Neural progenitor cell (in vitro differentiated cells): Measurements from ENCODE around the gene CEACAM18. TPM values are rescaled to one million over a fixed set of nuclear protein-coding genes. Genes with fewer than 3 reads are reported as not detected.

ENCODE experiments used
- DNase-seq: peaks from one replicate; pipeline ENCODE4 v3.0.0-alpha.2; 2016; ENCODE audit warnings: low spot score
- H2AFZ ChIP-seq: fragments of 200-600 bp; sonication (generic); replicated peaks from 2 replicates; pipeline ENCODE4 v1.6.1; 2016; ENCODE audit warnings: antibody characterized with exemption
- H3F3A ChIP-seq: fragments of 200-600 bp; sonication (generic); 2 replicates; pipeline ENCODE4 v1.6.1; 2016; ENCODE audit warnings: antibody characterized with exemption, low read depth
- H3K27ac ChIP-seq: fragments of 200-600 bp; sonication (generic); 2 replicates; pipeline ENCODE4 v1.5.1; 2016; ENCODE audit warnings: mild to moderate bottlenecking
- H3K27me3 ChIP-seq: fragments of 200-600 bp; sonication (generic); 2 replicates; pipeline ENCODE4 v1.6.1; 2016; ENCODE audit warnings: mild to moderate bottlenecking, moderate library complexity
- H3K36me3 ChIP-seq: fragments of 200-600 bp; sonication (generic); 2 replicates; pipeline ENCODE4 v1.5.1; 2016
- H3K4me1 ChIP-seq: fragments of 200-600 bp; sonication (generic); 2 replicates; pipeline ENCODE4 v1.6.1; 2016; ENCODE audit warnings: mixed run types
- H3K4me2 ChIP-seq: fragments of 200-600 bp; sonication (generic); 2 replicates; pipeline ENCODE4 v1.6.1; 2016
- H3K4me3 ChIP-seq: fragments of 200-600 bp; sonication (generic); 2 replicates; pipeline ENCODE4 v1.5.1; 2016
- H3K79me2 ChIP-seq: fragments of 200-600 bp; sonication (generic); 2 replicates; pipeline ENCODE4 v1.6.1; 2016; ENCODE audit warnings: low read depth
- H3K9ac ChIP-seq: fragments of 200-600 bp; sonication (generic); 2 replicates; pipeline ENCODE4 v1.6.1; 2016
- H3K9me3 ChIP-seq: fragments of 200-600 bp; sonication (generic); 2 replicates; pipeline ENCODE4 v1.5.1; 2016; ENCODE audit warnings: low read depth
- H4K20me1 ChIP-seq: fragments of 200-600 bp; sonication (generic); 2 replicates; pipeline ENCODE4 v1.6.1; 2016; ENCODE audit warnings: low read depth
- H3K27ac Mint-ChIP-seq: 3 replicates; pipeline ENCODE4 v1.8.0; 2021; ENCODE audit warnings: mixed read lengths
- H3K27me3 Mint-ChIP-seq: 2 replicates; pipeline ENCODE4 v1.8.0; 2022; ENCODE audit warnings: low read depth, mild to moderate bottlenecking, inconsistent platforms, moderate library complexity, mixed read lengths; ENCODE audit not compliant: insufficient read depth
- H3K36me3 Mint-ChIP-seq: 3 replicates; pipeline ENCODE4 v1.8.0; 2021; ENCODE audit warnings: mixed read lengths
- H3K4me1 Mint-ChIP-seq: 3 replicates; pipeline ENCODE4 v1.8.0; 2021; ENCODE audit warnings: mixed read lengths
- H3K4me3 Mint-ChIP-seq: 3 replicates; pipeline ENCODE4 v1.8.0; 2021; ENCODE audit warnings: mild to moderate bottlenecking, moderate library complexity, mixed read lengths
- H3K9me3 Mint-ChIP-seq: 3 replicates; pipeline ENCODE4 v1.8.0; 2020; ENCODE audit warnings: mixed read lengths
- EZH2 ChIP-seq: fragments of 200-600 bp; sonication (generic); IDR thresholded peaks from 2 replicates; pipeline ENCODE4 v1.6.1; 2017; ENCODE audit warnings: antibody characterized with exemption, mild to moderate bottlenecking, moderate library complexity
- EZH2phosphoT487 ChIP-seq: fragments of 200-600 bp; sonication (generic); IDR thresholded peaks from 2 replicates; pipeline ENCODE4 v1.6.1; 2017; ENCODE audit warnings: antibody characterized with exemption
- total RNA-seq: library from RNA; depleted of rRNA; stranded (reverse); fragments of >200 nt; gene quantifications from 2 replicates; pipeline ENCODE4 v1.2.3, GENCODE V29; 2015; ENCODE audit warnings: low replicate concordance
- TF ChIP-seq, protein P1 (sequence below): fragments of 200-600 bp; sonication (generic); IDR thresholded peaks from 2 replicates; pipeline ENCODE4 v1.5.1; 2017; ENCODE audit warnings: antibody characterized with exemption, mild to moderate bottlenecking

Gene CEACAM18
- total RNA-seq, 1 donor from 2014 or later, result not detected

DNA sequence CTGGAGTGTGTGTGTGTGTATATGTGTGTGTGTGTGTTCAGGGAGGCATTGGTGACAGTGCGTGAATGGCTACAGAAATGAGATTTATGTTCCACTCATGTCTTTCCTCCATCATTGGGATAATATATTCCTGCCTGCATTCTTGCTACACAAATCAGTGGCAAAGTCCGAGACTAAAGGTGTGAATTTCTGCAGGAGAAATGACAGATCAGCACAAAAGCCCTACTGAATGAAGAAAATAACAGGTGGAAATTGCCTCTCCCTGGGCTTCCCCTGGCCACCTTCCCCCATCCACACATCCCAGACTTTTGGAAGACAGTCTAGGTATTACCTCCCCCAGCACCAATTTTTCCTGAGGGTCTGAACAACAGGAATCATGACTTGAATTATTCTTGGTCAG, 43.0 kb downstream of the CEACAM18 start:
- H3K36me3 ChIP-seq, result no peaks in the 10 kb centered on the region
- no peak overlapping the region for H3K4me2 ChIP-seq
- H3K27ac ChIP-seq, result no peak overlapping the region
- no peak for DNase-seq
- Mint-ChIP-seq H3K9me3 (peaks cover 2% of the 10 kb centered on the region), H3K27ac (no peak overlapping the region), H3K4me1 (no peaks in the 10 kb centered on the region), H3K27me3 (peaks cover 5% of the 10 kb centered on the region), H3K4me3 (no peak overlapping the region), H3K36me3 (no peaks in the 10 kb centered on the region)
- H3K27me3 ChIP-seq, result no peaks in the 10 kb centered on the region
- no peaks in the 10 kb centered on the region for H3K79me2 ChIP-seq
- H3F3A ChIP-seq, result no peaks in the 10 kb centered on the region
- H4K20me1 ChIP-seq, result no peaks in the 10 kb centered on the region
- H3K9me3 ChIP-seq, result no peaks in the 10 kb centered on the region
- no peak overlapping the region for H2AFZ ChIP-seq
- no peak overlapping the region for H3K9ac ChIP-seq
- H3K4me3 ChIP-seq, result no peak overlapping the region
- TF ChIP-seq EZH2phosphoT487, result no peak
- TF ChIP-seq, protein P1, sequence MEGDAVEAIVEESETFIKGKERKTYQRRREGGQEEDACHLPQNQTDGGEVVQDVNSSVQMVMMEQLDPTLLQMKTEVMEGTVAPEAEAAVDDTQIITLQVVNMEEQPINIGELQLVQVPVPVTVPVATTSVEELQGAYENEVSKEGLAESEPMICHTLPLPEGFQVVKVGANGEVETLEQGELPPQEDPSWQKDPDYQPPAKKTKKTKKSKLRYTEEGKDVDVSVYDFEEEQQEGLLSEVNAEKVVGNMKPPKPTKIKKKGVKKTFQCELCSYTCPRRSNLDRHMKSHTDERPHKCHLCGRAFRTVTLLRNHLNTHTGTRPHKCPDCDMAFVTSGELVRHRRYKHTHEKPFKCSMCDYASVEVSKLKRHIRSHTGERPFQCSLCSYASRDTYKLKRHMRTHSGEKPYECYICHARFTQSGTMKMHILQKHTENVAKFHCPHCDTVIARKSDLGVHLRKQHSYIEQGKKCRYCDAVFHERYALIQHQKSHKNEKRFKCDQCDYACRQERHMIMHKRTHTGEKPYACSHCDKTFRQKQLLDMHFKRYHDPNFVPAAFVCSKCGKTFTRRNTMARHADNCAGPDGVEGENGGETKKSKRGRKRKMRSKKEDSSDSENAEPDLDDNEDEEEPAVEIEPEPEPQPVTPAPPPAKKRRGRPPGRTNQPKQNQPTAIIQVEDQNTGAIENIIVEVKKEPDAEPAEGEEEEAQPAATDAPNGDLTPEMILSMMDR, result no peak
- TF ChIP-seq EZH2, result no peak
- H3K4me1 ChIP-seq, result no peaks in the 10 kb centered on the region

DNA sequence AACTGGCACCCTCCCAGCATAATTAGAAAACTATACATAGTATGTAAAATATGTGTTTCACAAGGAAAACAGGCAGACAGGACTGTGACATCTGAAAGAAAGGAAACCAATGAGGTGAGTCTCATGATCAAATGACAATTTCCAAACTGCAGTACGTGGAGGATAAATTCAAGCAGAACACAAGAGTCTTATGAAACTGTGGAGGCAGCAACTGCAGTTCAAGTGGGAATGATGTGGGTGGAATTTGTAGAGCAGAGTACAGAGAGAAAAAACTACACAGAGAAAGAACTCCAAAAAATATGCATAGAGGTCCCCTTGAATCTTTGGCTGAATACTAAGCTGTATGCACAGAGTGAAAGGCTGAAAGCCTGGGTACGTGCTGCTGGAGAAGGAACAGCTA, 43.4 kb downstream of the CEACAM18 start:
- H3K27me3 ChIP-seq, result no peaks in the 10 kb centered on the region
- no peak overlapping the region for H3K27ac Mint-ChIP-seq
- no peak overlapping the region for H2AFZ ChIP-seq
- no peak for TF ChIP-seq EZH2
- TF ChIP-seq, protein P1, result no peak
- TF ChIP-seq EZH2phosphoT487, result no peak
- no peaks in the 10 kb centered on the region for H3K9me3 ChIP-seq
- H3K4me1 Mint-ChIP-seq, result no peaks in the 10 kb centered on the region
- no peaks in the 10 kb centered on the region for H3F3A ChIP-seq
- H3K36me3 ChIP-seq, result no peaks in the 10 kb centered on the region
- no peak overlapping the region for H3K27ac ChIP-seq
- no peaks in the 10 kb centered on the region for H3K36me3 Mint-ChIP-seq
- H3K4me3 ChIP-seq, result no peak overlapping the region
- DNase-seq, result no peak
- H3K79me2 ChIP-seq, result no peaks in the 10 kb centered on the region
- H3K27me3 Mint-ChIP-seq, result peaks cover 2% of the 10 kb centered on the region
- H3K9me3 Mint-ChIP-seq, result peaks cover 2% of the 10 kb centered on the region
- no peaks in the 10 kb centered on the region for H3K4me1 ChIP-seq
- no peak overlapping the region for H3K4me2 ChIP-seq
- H3K9ac ChIP-seq, result no peak overlapping the region
- no peak overlapping the region for H3K4me3 Mint-ChIP-seq
- H4K20me1 ChIP-seq, result no peaks in the 10 kb centered on the region

DNA sequence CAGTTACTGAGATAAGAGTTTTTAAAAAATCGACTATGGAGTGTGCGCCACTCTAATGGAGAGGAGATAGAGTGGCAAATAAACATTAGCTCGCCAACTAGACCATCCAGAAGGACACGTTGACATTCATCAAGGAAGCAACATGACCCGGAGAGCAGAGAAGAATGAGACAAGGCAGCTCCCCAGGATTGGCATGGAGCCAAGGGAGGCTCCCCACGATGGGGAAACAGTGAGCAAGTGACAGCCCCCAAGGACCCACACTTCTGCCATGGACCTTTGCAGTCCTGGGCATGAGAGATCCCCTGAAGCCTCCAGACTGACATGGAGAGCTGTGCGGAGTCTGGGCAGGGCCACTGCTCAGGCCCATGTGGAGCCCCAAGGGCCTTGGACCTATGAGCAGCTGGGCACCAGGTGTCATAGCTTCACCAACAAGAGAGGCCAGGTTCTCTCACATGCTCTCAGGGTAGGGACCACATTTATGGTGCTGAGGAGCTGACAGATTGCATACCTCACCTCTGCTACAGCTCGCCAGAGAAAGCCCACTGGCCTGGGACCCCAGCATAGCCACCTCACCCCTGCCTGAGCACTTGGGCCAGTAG, 46.4 kb downstream of the CEACAM18 start:
- Histone ChIP-seq H3K27me3 (no peaks in the 10 kb centered on the region), H3K9ac (no peak overlapping the region), H3K36me3 (no peaks in the 10 kb centered on the region), H3K27ac (no peak overlapping the region), H3K4me1 (no peaks in the 10 kb centered on the region), H3F3A (no peaks in the 10 kb centered on the region), H3K79me2 (no peaks in the 10 kb centered on the region), H3K9me3 (no peaks in the 10 kb centered on the region), H4K20me1 (no peaks in the 10 kb centered on the region), H3K4me2 (no peak overlapping the region), H3K4me3 (no peak overlapping the region), H2AFZ (no peak overlapping the region)
- DNase-seq, result no peak
- TF ChIP-seq, protein P1, result no peak
- TF ChIP-seq EZH2phosphoT487 (no peak), EZH2 (no peak)
- H3K4me3 Mint-ChIP-seq, result no peak overlapping the region
- no peaks in the 10 kb centered on the region for H3K4me1 Mint-ChIP-seq
- no peaks in the 10 kb centered on the region for H3K36me3 Mint-ChIP-seq
- H3K9me3 Mint-ChIP-seq, result no peaks in the 10 kb centered on the region
- no peak overlapping the region for H3K27ac Mint-ChIP-seq
- peaks cover 3% of the 10 kb centered on the region for H3K27me3 Mint-ChIP-seq
